Endometrium (tissue), 2 donors: ENCODE measurements around the gene LTBP2.

Experiments
- FAIRE-seq: peaks from 2 replicates; lab custom pipeline; 2012; peaks lifted over from hg19 to GRCh38; lab: Jason Lieb, UNC
- donor health status: control.
- donor health status: control.

The LTBP2 gene

DNA sequence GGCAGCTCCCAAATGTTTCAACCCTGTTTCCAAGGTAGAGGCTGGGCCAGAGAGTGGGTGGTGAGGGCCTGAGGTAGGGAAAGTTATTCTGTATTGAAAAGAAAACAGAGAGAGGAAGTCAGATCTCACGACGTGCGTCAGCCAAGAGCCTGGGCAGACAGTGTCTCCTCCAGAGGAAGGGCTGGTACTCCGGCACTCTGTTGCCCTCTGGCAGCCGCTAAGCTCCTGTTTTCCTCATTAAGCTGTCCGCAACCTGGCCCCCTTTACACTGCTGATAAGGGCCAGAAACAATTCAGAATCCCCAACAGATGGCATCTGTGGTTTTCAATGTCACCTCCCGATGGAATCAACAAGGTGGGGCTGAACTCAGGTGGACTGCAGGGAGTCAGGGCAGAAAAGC is 26.0 kb upstream of the LTBP2 start:
- no peak for FAIRE-seq

DNA sequence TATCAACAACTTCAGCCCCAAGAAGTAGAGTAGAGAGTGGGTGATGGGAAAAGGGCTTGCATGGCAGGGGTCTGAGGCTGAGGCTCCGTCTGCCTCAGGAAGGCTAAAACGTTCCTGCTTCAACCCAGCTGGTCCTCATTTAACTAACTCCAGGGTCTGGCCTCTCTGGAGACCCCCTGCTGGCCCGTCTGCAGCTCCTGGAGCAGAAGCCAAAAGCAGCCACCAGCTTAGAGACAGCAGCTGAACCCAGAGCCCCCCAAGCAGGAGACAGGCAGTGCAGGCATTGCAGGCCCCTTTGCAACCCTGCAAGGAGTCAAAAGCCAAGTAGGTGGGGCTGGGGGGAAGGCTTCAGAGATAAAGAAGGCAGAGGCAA is 25.1 kb upstream of the LTBP2 start:
- no peak for FAIRE-seq

DNA sequence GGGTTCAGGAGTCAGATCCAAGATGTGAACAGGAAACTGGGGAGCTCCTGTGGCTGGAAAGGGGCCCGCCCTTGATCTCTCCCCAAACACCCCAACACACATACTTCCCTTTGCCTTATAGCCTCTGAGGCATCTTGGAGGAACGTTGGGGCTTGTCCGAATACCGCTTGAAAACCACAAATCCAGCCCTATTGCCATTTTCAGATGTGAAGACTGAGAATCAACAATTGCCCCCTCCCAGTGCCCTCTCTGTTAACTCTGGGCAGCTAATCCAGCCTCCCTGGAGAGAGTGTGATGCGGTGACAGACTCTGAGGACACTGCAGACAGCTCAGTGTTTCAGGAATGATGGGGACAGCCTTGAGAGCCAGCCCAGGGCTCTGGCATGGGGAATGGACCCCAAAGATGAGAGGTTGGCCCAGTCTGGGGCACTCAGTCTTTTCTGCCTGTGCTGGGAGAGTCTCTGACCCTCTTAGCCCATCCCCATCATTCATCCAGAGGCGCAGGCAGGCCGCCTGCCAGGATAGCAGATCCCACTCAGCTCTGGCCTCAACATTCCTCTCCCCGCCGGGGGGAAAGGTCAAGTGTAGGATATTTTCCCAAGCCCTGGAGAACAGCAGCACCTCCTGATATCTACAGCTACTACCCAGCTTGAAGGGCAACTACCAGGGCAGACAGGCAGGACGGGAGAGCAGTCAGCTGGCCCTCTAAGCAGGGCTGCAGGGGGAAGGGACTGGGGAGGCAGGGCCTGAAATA is 24.6 kb upstream of the LTBP2 start:
- FAIRE-seq: no peak

DNA sequence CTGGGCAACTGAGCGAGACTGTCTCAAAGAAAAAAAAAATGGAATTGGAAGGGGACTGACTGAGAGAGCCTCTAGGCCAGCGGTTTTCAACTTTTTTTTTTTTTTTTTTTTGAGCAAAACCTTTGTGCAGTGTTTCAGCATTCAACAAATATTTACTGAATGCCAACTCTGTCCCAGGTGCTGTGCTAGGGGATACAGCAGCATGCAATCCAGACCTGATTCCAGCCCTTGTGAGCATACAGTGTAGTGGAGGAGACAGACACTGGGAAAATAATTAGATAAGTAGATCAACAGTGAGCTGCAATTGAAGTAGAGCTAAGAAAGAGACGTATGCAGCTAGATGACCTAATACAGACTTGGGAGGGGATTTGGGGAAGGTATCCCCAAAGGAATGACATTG is 23.8 kb upstream of the LTBP2 start:
- FAIRE-seq: no peak

DNA sequence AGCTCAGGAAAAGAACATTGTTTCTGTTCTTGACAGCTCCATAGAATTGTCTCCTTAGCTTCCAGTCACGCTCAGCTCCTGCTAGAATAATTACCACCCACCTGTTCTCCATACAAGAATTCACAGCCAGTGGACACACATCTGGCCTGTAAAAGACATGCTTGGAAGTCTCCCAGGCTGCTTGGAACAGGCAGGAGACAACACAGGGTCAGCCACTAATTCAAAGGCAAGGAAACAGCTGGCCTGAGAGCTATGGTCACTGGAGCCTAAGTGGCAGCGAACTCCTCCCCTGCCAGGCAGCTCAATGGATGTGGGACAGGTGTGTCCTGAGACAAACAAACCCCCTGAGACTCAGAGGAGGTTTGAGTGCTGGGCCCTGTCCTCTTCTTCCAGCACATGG is 22.9 kb upstream of the LTBP2 start:
- FAIRE-seq: no peak

DNA sequence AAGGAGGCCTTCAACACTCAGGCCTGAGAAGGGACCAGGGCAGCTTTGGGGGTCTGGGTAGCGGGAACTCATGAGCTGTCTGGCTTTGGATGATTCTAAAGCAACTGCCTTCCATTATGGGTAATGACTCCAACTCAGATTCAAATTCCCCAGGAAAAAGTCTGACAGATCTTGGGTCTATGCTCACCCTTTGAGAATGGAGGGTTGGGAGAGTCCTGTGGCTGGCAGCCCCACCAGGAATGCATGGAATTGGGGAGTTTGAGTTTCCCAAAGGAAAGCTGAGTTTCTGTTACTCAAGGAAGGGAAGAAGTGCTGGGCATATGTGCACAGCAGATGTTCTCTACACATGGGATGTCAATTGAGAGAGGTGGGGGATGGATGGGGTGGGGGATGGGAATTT is 22.4 kb upstream of the LTBP2 start:
- no peak for FAIRE-seq

DNA sequence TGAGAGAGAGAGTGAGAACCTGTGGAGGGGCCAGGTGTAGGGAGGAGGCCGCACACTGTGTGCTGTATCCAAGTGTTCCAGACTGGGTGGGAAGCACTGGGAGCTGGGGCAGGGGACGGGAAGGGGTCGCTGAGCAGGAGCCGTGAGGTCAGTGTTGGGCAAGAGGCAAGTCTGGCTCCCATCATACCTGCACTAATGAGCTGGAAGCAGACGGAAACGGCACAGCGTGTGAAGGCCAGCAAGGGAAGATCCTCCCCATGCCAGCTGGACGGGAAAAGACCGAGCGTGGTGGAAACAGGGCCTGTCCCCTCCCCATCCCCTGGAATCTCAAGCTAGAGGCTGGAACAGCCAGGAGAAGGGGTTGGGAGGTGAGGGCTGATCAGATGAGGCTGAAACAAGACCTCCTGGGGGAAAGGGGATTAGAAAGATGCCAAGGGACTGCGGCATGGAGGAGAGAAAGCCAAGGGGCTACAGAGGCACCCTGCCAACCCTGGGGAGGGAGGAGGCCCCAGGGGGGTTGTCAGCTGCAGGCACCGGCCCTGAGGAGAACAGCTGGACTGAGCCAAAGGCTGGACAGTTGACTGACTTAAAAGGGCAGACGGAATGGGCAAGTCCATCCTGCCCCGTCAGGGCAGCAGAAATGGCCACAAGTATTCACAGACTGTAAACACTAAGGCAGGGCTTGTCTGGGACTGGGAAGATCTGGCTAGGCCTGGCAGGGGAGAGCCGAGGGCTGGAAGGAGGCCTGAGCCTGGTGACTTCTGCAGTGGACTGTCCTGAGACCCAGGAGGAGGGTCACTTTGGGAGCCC is 19.0 kb upstream of the LTBP2 start:
- no peak for FAIRE-seq

DNA sequence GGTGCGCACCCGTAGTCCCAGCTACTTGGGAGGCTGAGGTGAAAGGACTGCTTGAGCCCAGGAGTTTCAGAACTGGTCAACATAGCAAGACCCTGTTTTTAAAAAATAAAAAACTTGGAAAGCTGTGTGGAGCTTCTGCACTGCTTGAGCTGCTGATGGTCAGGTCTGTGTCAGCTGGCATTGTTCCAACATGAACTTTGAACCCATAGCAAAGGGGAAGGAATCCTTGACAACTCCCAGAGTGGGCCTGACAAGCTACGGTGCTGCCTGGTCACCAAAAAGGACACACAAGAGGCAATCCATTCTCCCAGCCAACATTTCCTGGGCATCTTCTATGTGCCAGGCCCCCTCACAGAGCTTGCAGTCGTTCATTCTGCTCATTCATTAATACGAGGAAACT is 16.4 kb upstream of the LTBP2 start:
- FAIRE-seq: no peak

DNA sequence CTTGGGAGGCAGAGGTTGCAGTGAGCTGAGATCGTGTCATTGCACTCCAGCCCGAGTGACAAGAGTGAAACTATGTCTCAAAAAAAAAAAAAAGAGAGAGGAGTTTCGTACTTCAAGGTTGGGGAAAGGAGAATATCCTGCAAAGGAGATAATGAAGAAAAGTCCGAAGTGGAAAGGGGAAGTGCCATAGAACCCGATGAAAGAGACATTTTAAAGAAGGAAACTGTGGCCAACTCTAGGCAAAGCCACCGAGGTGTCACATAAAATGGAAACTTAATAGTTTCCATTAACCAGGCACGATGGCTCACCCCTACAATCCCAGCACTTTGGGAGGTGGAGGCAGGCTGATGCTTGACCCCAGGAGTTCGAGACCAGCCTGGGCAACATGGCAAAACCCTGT is 15.0 kb upstream of the LTBP2 start:
- no peak for FAIRE-seq

DNA sequence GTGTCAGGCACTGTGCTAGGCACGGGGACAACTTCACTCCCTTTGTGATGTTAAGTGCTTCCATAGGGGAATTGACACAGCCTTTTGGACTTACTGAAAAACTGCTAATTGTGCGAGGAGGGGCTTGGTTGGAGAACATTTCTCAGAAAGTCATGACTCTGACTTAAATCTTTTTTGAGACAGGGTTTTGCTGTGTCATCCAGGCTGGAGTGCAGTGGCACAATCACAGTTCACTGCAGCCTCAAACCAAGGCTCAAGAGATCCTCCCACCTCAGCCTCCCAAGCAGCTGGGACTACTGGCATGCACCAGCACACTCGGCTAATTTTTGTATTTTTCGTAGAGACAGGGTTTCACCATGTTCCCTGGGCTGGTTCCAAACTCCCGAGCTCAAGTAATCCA is 10.2 kb upstream of the LTBP2 start:
- no peak for FAIRE-seq

DNA sequence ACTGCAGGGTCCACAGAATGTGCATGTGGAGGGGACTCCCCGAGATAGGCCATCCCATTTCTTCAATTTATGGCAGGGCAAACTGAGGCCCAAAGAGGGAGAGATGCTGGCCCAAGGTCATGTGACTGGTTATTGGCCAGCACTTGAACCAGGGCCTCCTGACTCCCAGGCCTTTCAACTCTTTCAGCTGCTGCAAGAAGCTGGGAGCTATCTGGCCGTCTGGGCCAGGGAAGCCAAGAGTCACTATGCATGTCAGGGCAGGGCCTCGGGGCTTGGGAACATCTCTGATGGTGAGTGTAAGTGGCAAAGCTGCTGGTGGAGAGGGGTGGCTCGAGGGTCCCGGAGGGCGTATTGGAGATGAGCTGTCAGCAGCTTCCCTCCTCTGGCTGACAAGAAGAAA is 9.5 kb upstream of the LTBP2 start:
- no peak for FAIRE-seq

DNA sequence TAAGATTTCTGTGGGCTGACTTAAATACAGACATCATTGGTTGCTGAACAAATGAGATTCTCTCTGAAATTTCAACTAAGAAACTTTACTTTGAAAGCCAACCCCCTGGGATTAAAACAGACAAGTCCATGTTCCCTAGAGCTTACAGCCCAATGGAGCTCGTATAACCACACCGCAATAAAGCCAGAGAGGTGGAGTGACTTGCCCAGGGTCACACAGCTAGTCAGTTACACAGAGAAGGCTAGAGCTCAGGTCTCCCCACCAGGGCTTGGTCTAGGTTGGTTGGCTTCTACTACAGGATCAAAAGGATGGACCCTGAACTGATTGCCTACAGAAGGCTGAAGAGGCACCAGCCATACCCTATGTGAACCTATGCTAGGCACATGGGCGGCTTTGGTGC is 8.9 kb upstream of the LTBP2 start:
- no peak for FAIRE-seq

DNA sequence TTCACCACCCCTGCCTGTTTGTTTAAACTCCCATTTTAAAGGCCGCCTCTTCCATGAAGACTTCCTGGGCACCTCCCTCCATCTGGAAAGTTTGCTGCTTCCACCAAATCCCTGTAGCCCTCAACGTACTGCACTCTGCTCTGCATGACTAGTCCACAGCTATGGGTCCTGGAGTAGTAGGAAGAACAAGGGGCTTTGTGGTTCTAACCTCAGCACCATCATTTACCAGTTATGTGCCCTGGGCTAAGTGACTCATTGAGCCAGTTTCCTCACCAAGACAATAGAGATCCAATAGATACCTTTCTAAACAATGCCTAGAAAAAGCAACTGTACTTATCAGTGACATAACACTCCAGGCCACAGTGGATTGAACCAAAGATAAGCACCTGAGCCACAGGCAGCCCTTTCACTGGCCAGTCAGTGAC is 8.5 kb upstream of the LTBP2 start:
- FAIRE-seq: no peak

DNA sequence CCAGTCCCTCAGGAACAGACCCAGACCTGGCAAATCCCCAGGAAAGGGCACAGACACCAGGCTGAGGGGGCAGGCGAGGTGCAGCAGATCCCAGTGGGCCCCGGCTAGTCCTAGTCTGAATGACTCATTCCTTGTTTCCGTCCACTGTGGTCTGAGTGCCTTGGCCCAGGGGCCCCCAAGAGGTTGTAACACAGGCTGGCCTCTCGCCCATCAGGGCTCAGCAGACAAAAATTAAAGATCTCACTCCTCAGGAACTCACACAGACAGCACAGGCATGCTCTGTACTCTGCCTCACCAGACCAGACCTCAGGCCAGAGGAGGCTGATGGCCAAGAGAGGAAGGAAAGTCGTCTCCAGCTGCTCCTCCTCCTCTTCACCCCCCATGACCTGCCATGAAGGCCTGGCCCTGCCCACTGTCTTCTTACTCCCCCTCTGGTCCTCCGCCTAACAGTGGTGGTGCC is 7.7 kb upstream of the LTBP2 start:
- FAIRE-seq: no peak

DNA sequence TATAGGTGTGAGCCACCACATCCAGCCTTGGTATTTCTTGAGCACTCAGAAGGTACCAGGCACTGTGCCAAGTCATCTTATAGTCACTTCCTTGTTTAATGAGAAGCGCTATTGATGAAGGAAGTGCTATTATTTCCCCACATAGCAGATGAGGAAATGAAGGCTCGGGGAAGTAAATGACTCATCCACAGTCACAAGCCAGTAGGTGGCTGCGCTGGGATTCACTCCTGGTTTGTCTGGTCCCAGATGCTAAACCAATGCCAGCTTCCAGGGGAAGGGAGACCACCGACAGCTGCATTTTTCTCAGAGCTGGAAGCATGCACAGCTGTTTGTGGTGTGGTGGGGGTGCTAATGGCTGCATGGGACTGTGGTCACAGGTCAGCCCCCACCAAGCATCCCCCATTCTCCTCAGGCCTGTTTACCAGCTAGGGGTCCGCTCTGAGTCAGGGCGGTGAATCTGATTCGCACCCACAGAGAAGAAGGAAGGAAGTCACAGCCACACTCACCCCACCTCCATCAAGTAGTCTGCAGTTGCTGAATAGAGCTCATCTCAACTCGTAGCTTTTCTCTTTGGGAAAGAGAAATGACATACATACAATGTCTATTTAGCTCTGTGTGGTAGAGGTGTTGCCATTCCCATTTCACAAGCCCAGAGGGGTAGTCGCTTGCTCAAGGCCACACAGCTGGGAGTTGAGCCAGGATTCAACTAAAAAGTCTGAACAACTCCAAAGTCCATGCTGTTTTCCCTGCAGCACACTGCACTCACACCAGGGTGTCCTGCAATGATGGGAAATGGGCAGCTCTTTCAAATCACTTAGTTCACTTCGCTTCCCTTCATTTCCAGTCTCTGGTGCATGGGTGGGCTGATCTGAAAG is 6.3 kb upstream of the LTBP2 start:
- FAIRE-seq: no peak

DNA sequence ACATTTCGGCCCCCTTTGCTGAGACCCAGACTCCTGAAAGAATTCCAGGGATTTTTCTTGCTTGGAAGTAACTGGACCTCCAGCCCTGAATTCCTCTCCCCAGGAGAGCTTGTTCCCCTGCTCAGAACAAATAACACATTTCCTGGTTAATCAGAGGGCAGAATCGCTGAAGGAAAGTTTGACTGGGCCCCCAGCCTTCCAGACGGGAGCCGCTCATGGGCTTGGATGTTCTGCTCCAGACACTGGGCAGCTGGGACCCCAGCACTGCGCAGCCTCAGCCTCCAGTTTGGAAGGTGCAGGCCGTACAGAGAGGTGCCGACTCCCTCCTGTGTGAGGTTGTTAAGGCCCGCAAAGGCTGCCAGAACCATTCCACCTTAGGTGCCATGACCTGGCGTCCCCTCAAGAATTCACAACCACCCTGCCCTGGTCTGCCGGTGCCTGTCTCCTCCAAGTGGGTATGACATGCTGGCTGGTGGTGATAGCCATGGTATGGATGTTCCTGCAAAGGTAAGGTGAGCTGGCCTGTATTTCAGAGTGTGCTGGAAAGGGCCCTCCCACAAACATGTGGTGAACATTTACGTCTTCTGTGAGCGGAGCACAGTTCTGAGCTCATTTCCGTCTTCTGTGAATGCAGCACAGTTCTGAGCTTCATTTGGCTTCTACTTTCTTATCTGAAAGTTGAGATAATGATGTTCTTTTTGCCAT is 5.1 kb upstream of the LTBP2 start:
- FAIRE-seq: no peak

DNA sequence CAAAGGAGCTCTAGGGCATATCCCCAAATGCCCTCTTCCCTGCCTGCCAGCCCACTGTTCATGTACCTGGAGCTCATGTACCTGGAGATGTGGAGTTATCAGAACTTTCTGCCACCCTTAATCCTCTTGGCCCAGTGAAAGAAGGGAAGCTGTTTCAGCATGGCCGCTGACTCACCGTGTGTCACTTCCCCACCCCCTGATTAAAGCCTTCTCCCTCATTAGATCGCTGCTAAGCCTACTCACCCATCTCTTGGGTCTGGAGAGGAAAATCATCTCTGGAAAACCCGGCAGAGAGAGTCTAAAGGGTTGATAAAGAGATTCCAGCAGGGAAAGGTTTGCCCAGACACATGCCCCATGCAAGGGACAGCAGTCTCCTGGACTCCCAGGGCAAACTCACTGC is 4.5 kb upstream of the LTBP2 start:
- FAIRE-seq: no peak

DNA sequence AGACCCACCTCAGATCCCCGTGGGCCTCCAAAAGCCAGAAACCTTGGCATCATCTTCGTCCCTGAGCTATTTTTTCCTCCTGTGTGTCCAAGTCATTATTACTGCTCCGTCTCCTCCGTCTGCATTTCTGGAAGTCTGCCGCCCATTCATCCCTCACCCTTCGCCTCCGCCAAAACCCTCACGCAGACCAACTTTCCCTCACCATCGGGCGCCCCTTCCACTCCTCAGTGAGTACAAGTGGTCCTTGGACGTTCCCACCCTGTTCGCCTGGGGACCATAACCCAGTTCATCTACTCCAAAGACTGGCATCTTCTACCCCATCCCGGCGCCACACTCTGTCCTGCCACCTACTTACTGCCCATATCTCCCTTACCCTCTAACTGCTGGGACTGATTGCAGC is 3.7 kb upstream of the LTBP2 start:
- no peak for FAIRE-seq

DNA sequence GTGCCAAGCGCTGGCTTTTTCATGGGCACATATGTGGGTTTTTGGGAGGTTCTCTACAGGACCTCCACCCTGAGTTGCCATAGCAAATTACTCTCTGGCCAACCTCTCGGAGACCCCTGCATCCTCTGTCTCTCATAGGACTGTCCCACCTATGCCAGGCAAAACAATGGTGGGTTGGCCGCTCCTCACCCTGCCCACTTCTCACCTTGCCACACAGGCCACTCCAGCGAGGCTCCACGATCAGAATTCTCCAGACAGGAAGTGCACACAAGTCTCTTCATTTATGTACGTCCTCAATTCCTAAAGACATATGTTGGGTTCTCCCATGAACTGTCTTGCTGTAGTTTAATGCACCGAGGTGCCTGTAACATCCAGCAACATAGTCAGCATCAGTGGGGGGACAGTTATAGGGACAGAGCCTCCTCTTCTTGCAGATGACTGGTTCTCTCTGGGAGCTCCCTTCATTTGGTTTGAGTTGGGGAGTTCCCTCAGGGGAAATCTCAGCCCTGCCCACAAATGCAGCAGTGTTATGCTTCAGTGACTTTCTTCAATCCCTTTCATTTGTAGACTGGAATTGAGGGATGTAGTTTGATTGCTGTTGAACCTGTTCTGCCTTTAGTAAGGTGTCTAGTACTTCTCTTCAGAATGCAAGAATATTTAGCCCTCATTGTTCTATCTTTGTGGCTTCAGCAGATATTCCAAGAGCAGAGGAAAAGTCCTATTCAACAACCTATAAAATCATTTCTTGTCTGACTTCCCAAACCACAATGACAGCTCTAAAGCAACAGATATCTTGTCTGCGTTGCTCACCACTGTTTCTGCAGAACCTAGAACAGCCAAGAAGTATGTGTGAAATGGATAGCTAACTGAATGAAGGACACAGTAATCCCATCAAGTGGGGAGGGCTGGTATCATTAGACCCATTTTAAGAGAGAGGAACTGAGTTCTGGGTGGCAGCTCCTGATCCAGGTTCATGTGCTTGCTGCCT is 2.8 kb upstream of the LTBP2 start:
- no peak for FAIRE-seq

DNA sequence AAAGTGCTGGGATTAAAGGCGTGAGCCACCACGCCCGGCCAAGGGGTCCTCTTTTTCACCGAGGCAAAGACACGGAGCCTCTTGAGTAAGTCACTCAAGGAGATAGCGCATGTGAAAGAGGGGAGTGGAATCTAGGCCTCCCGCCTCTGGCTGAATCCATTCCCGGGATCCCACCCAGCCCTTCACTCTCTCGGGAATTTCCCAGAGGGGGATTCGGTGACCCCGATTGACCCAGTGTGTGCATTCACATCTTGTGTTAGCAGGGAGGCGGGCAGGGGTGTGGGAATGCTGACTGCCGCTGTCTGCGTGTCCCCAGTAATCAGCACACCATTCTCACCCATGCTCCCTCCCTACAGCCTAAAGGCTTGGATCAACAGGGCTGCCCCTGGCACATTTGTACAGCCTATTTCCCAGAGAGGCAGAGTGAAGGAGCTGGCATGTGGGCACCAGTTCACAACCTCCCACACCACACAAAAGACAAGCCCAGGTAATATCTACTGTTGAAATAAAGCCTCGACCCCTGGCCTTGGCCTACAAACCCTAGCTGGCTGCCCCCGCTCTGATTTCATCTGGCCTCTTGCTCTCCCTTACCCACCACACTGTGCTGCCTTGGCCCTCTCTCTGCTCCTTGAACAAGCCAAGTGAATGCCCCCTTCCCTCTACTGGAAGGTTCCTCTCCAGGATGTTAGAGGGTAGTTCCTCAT is 1.3 kb upstream of the LTBP2 start:
- no peak for FAIRE-seq
